Thoracic aorta (tissue), 2 donors: ENCODE data around the gene ZNF831. TPM values are rescaled to one million over a fixed set of nuclear protein-coding genes. Genes with fewer than 3 reads are reported as not detected.

Source experiments
- ATAC-seq: fragments of 150-250 bp; one replicate; pipeline ENCODE4 v1.8.0; 2017; ENCODE audit warnings: low read depth; ENCODE audit not compliant: insufficient number of reproducible peaks, low FRiP score
- DNase-seq: peaks from one replicate; pipeline ENCODE4 v3.0.0-alpha.2; 2020; ENCODE audit warnings: low spot score
- H3K27ac ChIP-seq, 2 donors: fragments of 200-600 bp; sonication (generic); 1 replicate in 1 of 2; 2 replicates in 1 of 2; pipeline ENCODE4 v1.5.1; 2016; ENCODE audit warnings: mild to moderate bottlenecking in 2 of 2, moderate library complexity in 2 of 2
- H3K27me3 ChIP-seq: fragments of 200-600 bp; sonication (generic); replicated peaks from 2 replicates; pipeline ENCODE4 v1.6.0; 2016; ENCODE audit warnings: mild to moderate bottlenecking; ENCODE audit not compliant: insufficient read depth
- H3K36me3 ChIP-seq: fragments of 200-600 bp; sonication (generic); one replicate; pipeline ENCODE4 v1.5.1; 2016
- H3K4me1 ChIP-seq, 2 donors: fragments of 200-600 bp; sonication (generic); 1 replicate in 1 of 2; 2 replicates in 1 of 2; pipeline versions ENCODE4 v1.5.1 to v1.6.0; 2016; ENCODE audit warnings: low read depth in 2 of 2, mild to moderate bottlenecking in 1 of 2; ENCODE audit not compliant: control insufficient read depth in 1 of 2
- H3K4me3 ChIP-seq: fragments of 200-600 bp; sonication (generic); 2 replicates; pipeline ENCODE4 v1.5.1; 2016; ENCODE audit warnings: mild to moderate bottlenecking
- H3K9me3 ChIP-seq: fragments of 200-600 bp; sonication (generic); 2 replicates; pipeline ENCODE4 v1.5.1; 2016
- CTCF ChIP-seq: fragments of 200-600 bp; sonication (generic); IDR thresholded peaks from one replicate; pipeline ENCODE4 v1.5.1; 2019; ENCODE audit warnings: antibody characterized with exemption
- total RNA-seq, 2 donors: library from RNA; depleted of rRNA; stranded (reverse); fragments of >200 nt; gene quantifications; one replicate each; pipeline versions ENCODE4 v1.1.0 to v1.2.3, GENCODE V29; 2016

Gene ZNF831
- total RNA-seq, 2 donors from 2014 or later: 1.1 to 1.3 TPM

GRCh38 chr20:59210186-59210585 lies 46.6 kb downstream of the ZNF831 start:
- DNase-seq (no peak), ATAC-seq (no peak)
- H3K27me3 ChIP-seq: no peaks in the 10 kb centered on the region
- H3K4me3 ChIP-seq: no peak overlapping the region
- no peak overlapping the region for H3K27ac ChIP-seq
- no peaks in the 10 kb centered on the region for H3K4me1 ChIP-seq
- no peak for TF ChIP-seq CTCF
- no peaks in the 10 kb centered on the region for H3K9me3 ChIP-seq
- no peaks in the 10 kb centered on the region for H3K36me3 ChIP-seq

GRCh38 chr20:59211208-59211765 lies 47.7 kb downstream of the ZNF831 start:
- TF ChIP-seq CTCF: no peak
- ATAC-seq (no peak), DNase-seq (no peak)
- no peaks in the 10 kb centered on the region for H3K4me1 ChIP-seq
- no peak overlapping the region for H3K4me3 ChIP-seq
- H3K27ac ChIP-seq: no peak overlapping the region
- H3K9me3 ChIP-seq: no peaks in the 10 kb centered on the region
- H3K27me3 ChIP-seq: no peaks in the 10 kb centered on the region
- H3K36me3 ChIP-seq: no peaks in the 10 kb centered on the region

DNA sequence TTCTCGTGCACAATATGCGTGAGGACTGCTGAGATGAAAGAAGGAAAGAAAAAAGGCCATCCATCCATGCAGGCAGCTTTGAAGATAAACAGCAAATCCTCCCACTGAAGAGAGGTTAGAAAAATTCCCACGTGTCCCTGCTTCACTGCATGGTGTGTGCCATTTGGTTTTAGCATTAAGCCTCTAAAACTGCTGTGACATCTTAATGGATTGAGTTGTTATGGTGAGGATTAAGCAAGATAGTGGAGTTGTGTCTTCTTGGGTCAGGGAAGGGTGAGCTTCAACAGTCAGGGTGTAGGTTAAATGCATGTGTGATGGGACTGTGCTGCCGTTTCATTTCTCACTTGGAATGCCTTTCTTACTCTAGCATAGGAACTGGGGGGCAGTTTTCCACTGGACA lies 50.5 kb downstream of the ZNF831 start:
- ATAC-seq: no peak
- H3K36me3 ChIP-seq: no peaks in the 10 kb centered on the region
- no peaks in the 10 kb centered on the region for H3K9me3 ChIP-seq
- TF ChIP-seq CTCF: no peak
- no peaks in the 10 kb centered on the region for H3K27me3 ChIP-seq
- no peaks in the 10 kb centered on the region for H3K4me1 ChIP-seq
- DNase-seq: no peak
- no peak overlapping the region for H3K27ac ChIP-seq
- H3K4me3 ChIP-seq: no peak overlapping the region

GRCh38 chr20:59214606-59215547 lies 51.3 kb downstream of the ZNF831 start:
- H3K27ac ChIP-seq: no peak overlapping the region
- no peaks in the 10 kb centered on the region for H3K4me1 ChIP-seq
- no peak for TF ChIP-seq CTCF
- H3K4me3 ChIP-seq: no peak overlapping the region
- ATAC-seq (no peak), DNase-seq (no peak)
- no peaks in the 10 kb centered on the region for H3K9me3 ChIP-seq
- no peaks in the 10 kb centered on the region for H3K36me3 ChIP-seq
- no peaks in the 10 kb centered on the region for H3K27me3 ChIP-seq

- Histone ChIP-seq H3K4me1 (peaks cover 7 to 13% of the 10 kb centered on the region in 2 donors), H3K27ac (no peak overlapping the region), H3K36me3 (no peaks in the 10 kb centered on the region), H3K27me3 (no peaks in the 10 kb centered on the region), H3K9me3 (no peaks in the 10 kb centered on the region), H3K4me3 (no peak overlapping the region)
- no peak for ATAC-seq
- TF ChIP-seq CTCF: no peak
- no peak for DNase-seq
Measured at GRCh38 chr20:59217173-59217572, 53.6 kb downstream of the ZNF831 start.
